ENCODE measurements around the gene CASP7.

The CASP7 gene

GRCh38 chr10:113639966-113640365 is 39.7 kb upstream of the CASP7 start:
- no peaks in the 10 kb centered on the region for H3K9me2 ChIP-seq (ENCODE audit: low read depth, low read length)
- no peak overlapping the region for H3K9ac ChIP-seq (ENCODE audit: low read length)
- no peak overlapping the region for H3K4me2 ChIP-seq (ENCODE audit: low read length)
- 0 out of 2 replicates have a peak, but pooled peaks cover 3% of the 10 kb centered on the region for H3K27me3 ChIP-seq (ENCODE audit: insufficient read depth, low read length)
- H3K36me3 ChIP-seq (ENCODE audit: insufficient read depth, low read length), result no peaks in the 10 kb centered on the region
- H3K4me3 ChIP-seq (ENCODE audit: low read depth, low read length, poor library complexity, severe bottlenecking), result no peak overlapping the region
- H3K27ac ChIP-seq (ENCODE audit: low read depth, low read length, poor library complexity, severe bottlenecking), result no peak overlapping the region
- H2AFZ ChIP-seq (ENCODE audit: low read length), result no peak overlapping the region
- no peaks in the 10 kb centered on the region for H3K4me1 ChIP-seq (ENCODE audit: insufficient read depth, low read length, severe bottlenecking)
- H3F3A ChIP-seq (ENCODE audit: insufficient read depth, low read length), result no peaks in the 10 kb centered on the region
- H4K20me1 ChIP-seq (ENCODE audit: insufficient read depth, low read length), result no peaks in the 10 kb centered on the region
- TF ChIP-seq EZH2 (IDR thresholded peaks at IDR 0.05; ENCODE audit: borderline replicate concordance, low read length) (no peak), CTCF (IDR thresholded peaks at IDR 0.05; ENCODE audit: low read length) (no peak)
- no peaks in the 10 kb centered on the region for H3K9me3 ChIP-seq (ENCODE audit: low read length)
- no peaks in the 10 kb centered on the region for H3K79me2 ChIP-seq (ENCODE audit: insufficient read depth, low read length)

- H3K9me3 ChIP-seq (ENCODE audit: low read length), result no peaks in the 10 kb centered on the region
- no peaks in the 10 kb centered on the region for H3F3A ChIP-seq (ENCODE audit: insufficient read depth, low read length)
- no peaks in the 10 kb centered on the region for H3K4me1 ChIP-seq (ENCODE audit: insufficient read depth, low read length, severe bottlenecking)
- no peak overlapping the region for H3K4me2 ChIP-seq (ENCODE audit: low read length)
- no peak overlapping the region for H3K9ac ChIP-seq (ENCODE audit: low read length)
- no peak for TF ChIP-seq EZH2 (IDR thresholded peaks at IDR 0.05; ENCODE audit: borderline replicate concordance, low read length)
- TF ChIP-seq CTCF (IDR thresholded peaks at IDR 0.05; ENCODE audit: low read length), result no peak
- H3K27me3 ChIP-seq (ENCODE audit: insufficient read depth, low read length), result 0 out of 2 replicates have a peak, but pooled peaks cover 3% of the 10 kb centered on the region
- no peaks in the 10 kb centered on the region for H3K9me2 ChIP-seq (ENCODE audit: low read depth, low read length)
- H3K79me2 ChIP-seq (ENCODE audit: insufficient read depth, low read length), result no peaks in the 10 kb centered on the region
- H4K20me1 ChIP-seq (ENCODE audit: insufficient read depth, low read length), result no peaks in the 10 kb centered on the region
- no peak overlapping the region for H3K27ac ChIP-seq (ENCODE audit: low read depth, low read length, poor library complexity, severe bottlenecking)
- no peak overlapping the region for H2AFZ ChIP-seq (ENCODE audit: low read length)
- H3K4me3 ChIP-seq (ENCODE audit: low read depth, low read length, poor library complexity, severe bottlenecking), result no peak overlapping the region
- H3K36me3 ChIP-seq (ENCODE audit: insufficient read depth, low read length), result no peaks in the 10 kb centered on the region
Measured at GRCh38 chr10:113641702-113642101, 38.0 kb upstream of the CASP7 start.

GRCh38 chr10:113643183-113643582 is 36.5 kb upstream of the CASP7 start:
- no peak overlapping the region for H3K27ac ChIP-seq (ENCODE audit: low read depth, low read length, poor library complexity, severe bottlenecking)
- H3K9ac ChIP-seq (ENCODE audit: low read length), result no peak overlapping the region
- H3K9me3 ChIP-seq (ENCODE audit: low read length), result no peaks in the 10 kb centered on the region
- H3F3A ChIP-seq (ENCODE audit: insufficient read depth, low read length), result no peaks in the 10 kb centered on the region
- peaks cover 3% of the 10 kb centered on the region; the same call in 1 of the 2 replicates for H3K27me3 ChIP-seq (ENCODE audit: insufficient read depth, low read length)
- H3K4me2 ChIP-seq (ENCODE audit: low read length), result no peak overlapping the region
- no peaks in the 10 kb centered on the region for H3K4me1 ChIP-seq (ENCODE audit: insufficient read depth, low read length, severe bottlenecking)
- TF ChIP-seq EZH2 (IDR thresholded peaks at IDR 0.05; ENCODE audit: borderline replicate concordance, low read length) (no peak), CTCF (IDR thresholded peaks at IDR 0.05; ENCODE audit: low read length) (no peak)
- no peak overlapping the region for H3K4me3 ChIP-seq (ENCODE audit: low read depth, low read length, poor library complexity, severe bottlenecking)
- no peak overlapping the region for H2AFZ ChIP-seq (ENCODE audit: low read length)
- H3K79me2 ChIP-seq (ENCODE audit: insufficient read depth, low read length), result no peaks in the 10 kb centered on the region
- H3K9me2 ChIP-seq (ENCODE audit: low read depth, low read length), result no peaks in the 10 kb centered on the region
- H3K36me3 ChIP-seq (ENCODE audit: insufficient read depth, low read length), result no peaks in the 10 kb centered on the region
- no peaks in the 10 kb centered on the region for H4K20me1 ChIP-seq (ENCODE audit: insufficient read depth, low read length)
